ENCODE results near the gene COPG2. TPM values are rescaled to one million over a fixed set of nuclear protein-coding genes. Genes with fewer than 3 reads are reported as not detected.
"Not testable (repeated sequence)": the region's sequence is repeated elsewhere in the genome, so short reads cannot be mapped to it uniquely, and the experiment has no call there.

Gene COPG2
- total and polyA plus RNA-seq, 2 donors, result 14.1 to 20.8 TPM

GRCh38 chr7:130566898-130567280, 101.7 kb downstream of the COPG2 start:
- Histone ChIP-seq H3K27ac (ENCODE audit: low read depth in 1 of 2, low read length in 1 of 2) (no peak overlapping the region), H3K36me3 (ENCODE audit: control insufficient read depth in 2 of 2, insufficient read depth in 2 of 2, low read length in 1 of 2) (peaks cover 0 to 5% of the 10 kb centered on the region in 2 donors), H3K27me3 (ENCODE audit: control insufficient read depth in 2 of 2, insufficient read depth in 1 of 2, low read length in 1 of 2) (no peaks in the 10 kb centered on the region), H3K4me3 (ENCODE audit: low read length in 2 of 2) (no peak overlapping the region), H3K9me3 (ENCODE audit: control insufficient read depth in 2 of 2, insufficient read depth in 1 of 2, low read length in 1 of 2) (peaks cover 0 to 10% of the 10 kb centered on the region in 2 donors), H3K4me1 (ENCODE audit: control insufficient read depth in 2 of 2, insufficient read depth in 2 of 2, low read length in 2 of 2) (no peaks in the 10 kb centered on the region)
- 97% methylated on average over 2 of the region's 2 CpGs for WGBS
- DNase-seq (ENCODE audit: low read depth in 6 of 9, low spot score in 9 of 9), result no peak

DNA sequence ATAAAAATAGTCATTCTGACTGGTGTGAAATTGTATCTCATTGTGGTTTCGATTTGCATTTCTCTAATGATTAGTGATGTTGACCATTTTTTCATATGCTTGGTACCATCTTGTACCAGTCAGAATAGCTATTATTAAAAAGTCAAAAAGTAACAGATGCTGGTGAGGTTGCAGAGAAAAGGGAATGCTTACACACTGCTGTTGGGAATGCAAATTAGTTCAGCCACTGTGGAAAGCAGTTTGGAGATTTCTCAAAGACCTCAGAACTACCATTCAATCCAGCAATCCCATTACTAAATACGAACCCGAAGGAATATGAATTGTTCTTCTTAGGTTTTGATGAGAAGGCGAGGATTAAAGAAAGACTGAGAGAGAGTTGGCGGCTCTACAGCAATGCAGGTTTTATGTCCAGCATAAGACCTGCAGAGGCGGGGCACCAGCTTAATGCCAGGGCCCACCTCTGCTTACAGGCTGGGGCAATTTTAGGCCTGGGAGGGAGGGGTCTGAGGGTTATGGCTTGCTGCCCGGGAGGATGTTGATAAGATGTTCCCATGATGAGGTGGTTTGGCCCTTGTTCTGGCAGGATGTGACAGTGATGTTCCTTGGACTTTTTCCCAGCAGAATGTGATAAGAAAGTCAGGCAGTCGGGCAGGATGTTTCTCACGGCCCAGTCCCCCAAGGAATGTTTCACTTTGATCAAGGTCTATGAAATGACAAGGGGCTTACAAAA, 102.2 kb downstream of the COPG2 start:
- DNase-seq (ENCODE audit: low read depth in 6 of 9, low spot score in 9 of 9), result no peak
- Histone ChIP-seq H3K27ac (ENCODE audit: low read depth in 1 of 2, low read length in 1 of 2) (no peak overlapping the region), H3K4me3 (ENCODE audit: low read length in 2 of 2) (no peak overlapping the region), H3K9me3 (ENCODE audit: control insufficient read depth in 2 of 2, insufficient read depth in 1 of 2, low read length in 1 of 2) (peaks cover 0 to 10% of the 10 kb centered on the region in 2 donors), H3K27me3 (ENCODE audit: control insufficient read depth in 2 of 2, insufficient read depth in 1 of 2, low read length in 1 of 2) (no peaks in the 10 kb centered on the region), H3K4me1 (ENCODE audit: control insufficient read depth in 2 of 2, insufficient read depth in 2 of 2, low read length in 2 of 2) (no peaks in the 10 kb centered on the region), H3K36me3 (ENCODE audit: control insufficient read depth in 2 of 2, insufficient read depth in 2 of 2, low read length in 1 of 2) (peaks cover 0 to 5% of the 10 kb centered on the region in 2 donors)
- 97% methylated on average over 9 of the region's 9 CpGs for WGBS

GRCh38 chr7:130560972-130561371, 107.6 kb downstream of the COPG2 start:
- Histone ChIP-seq H3K36me3 (ENCODE audit: control insufficient read depth in 2 of 2, insufficient read depth in 2 of 2, low read length in 1 of 2) (peaks cover 0 to 3% of the 10 kb centered on the region in 2 donors), H3K27me3 (ENCODE audit: control insufficient read depth in 2 of 2, insufficient read depth in 1 of 2, low read length in 1 of 2) (no peaks in the 10 kb centered on the region), H3K4me3 (ENCODE audit: low read length in 2 of 2) (no peak overlapping the region), H3K9me3 (ENCODE audit: control insufficient read depth in 2 of 2, insufficient read depth in 1 of 2, low read length in 1 of 2) (peaks cover 0 to 7% of the 10 kb centered on the region in 2 donors), H3K27ac (ENCODE audit: low read depth in 1 of 2, low read length in 1 of 2) (no peak overlapping the region), H3K4me1 (ENCODE audit: control insufficient read depth in 2 of 2, insufficient read depth in 2 of 2, low read length in 2 of 2) (no peaks in the 10 kb centered on the region)
- peak in 6 of 9 donors; percentile 3 to 46 (median 15) for DNase-seq (ENCODE audit: low read depth in 6 of 9, low spot score in 9 of 9)
- 54% methylated on average over 1 of the region's 1 CpG for WGBS

- no peak overlapping the region for H3K27ac ChIP-seq (ENCODE audit: low read depth in 1 of 2, low read length in 1 of 2)
- over 99% methylated on average over 2 of the region's 2 CpGs for WGBS
Measured at GRCh38 chr7:130559184-130559583, 109.4 kb downstream of the COPG2 start.

GRCh38 chr7:130554481-130554880, 114.1 kb downstream of the COPG2 start:
- H3K4me3 ChIP-seq (ENCODE audit: low read length in 2 of 2), result no peak overlapping the region
- H3K27me3 ChIP-seq (ENCODE audit: control insufficient read depth in 2 of 2, insufficient read depth in 1 of 2, low read length in 1 of 2), result no peaks in the 10 kb centered on the region
- H3K9me3 ChIP-seq (ENCODE audit: control insufficient read depth in 2 of 2, insufficient read depth in 1 of 2, low read length in 1 of 2), result no peaks in the 10 kb centered on the region
- H3K27ac ChIP-seq (ENCODE audit: low read depth in 1 of 2, low read length in 1 of 2), result no peak overlapping the region
- H3K4me1 ChIP-seq (ENCODE audit: control insufficient read depth in 2 of 2, insufficient read depth in 2 of 2, low read length in 2 of 2), result no peaks in the 10 kb centered on the region
- peaks cover 3% of the 10 kb centered on the region in 2 donors for H3K36me3 ChIP-seq (ENCODE audit: control insufficient read depth in 2 of 2, insufficient read depth in 2 of 2, low read length in 1 of 2)
- no peak for DNase-seq (ENCODE audit: low read depth in 6 of 9, low spot score in 9 of 9)
- 98% methylated on average over 3 of the region's 3 CpGs for WGBS

More at GRCh38 chr7:130559184-130559583, 109.4 kb downstream of the COPG2 start:
- DNase-seq (ENCODE audit: low read depth in 6 of 9, low spot score in 9 of 9), result no peak
- H3K9me3 ChIP-seq (ENCODE audit: control insufficient read depth in 2 of 2, insufficient read depth in 1 of 2, low read length in 1 of 2), result no peaks in the 10 kb centered on the region
- H3K4me3 ChIP-seq (ENCODE audit: low read length in 2 of 2), result no peak overlapping the region
- H3K4me1 ChIP-seq (ENCODE audit: control insufficient read depth in 2 of 2, insufficient read depth in 2 of 2, low read length in 2 of 2), result no peaks in the 10 kb centered on the region
- no peaks in the 10 kb centered on the region for H3K27me3 ChIP-seq (ENCODE audit: control insufficient read depth in 2 of 2, insufficient read depth in 1 of 2, low read length in 1 of 2)
- H3K36me3 ChIP-seq (ENCODE audit: control insufficient read depth in 2 of 2, insufficient read depth in 2 of 2, low read length in 1 of 2), result peaks cover 0 to 3% of the 10 kb centered on the region in 2 donors

DNA sequence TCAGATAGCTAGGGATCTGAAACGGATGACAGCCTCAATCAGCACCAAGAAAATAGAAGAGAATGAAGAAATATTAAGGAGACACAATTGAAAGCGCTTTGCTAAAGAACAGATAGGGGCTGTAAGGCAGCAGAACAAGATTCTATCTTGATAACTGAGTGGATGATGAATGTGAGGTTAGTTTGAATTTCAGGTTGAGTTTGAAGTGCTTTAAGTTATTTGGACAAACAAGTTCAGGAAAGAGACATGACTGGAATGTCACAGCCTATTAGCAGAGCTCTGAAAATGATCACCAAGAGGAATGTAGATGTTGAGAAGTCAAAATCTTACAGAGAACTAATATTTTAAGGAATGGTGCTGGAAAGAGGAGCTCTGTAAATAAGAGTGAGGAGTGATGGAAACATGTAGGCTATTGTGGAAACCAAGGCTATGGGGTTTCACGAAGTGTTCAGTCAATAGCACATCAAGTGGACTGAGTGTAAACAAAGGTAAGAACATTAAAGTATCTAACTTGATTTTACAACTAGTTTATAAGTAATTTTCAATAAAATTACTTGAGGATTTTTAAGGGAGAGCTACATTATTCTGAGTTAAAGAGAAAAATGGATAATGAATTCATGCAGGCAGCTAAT, 115.0 kb downstream of the COPG2 start:
- no peak for DNase-seq (ENCODE audit: low read depth in 6 of 9, low spot score in 9 of 9)
- Histone ChIP-seq H3K36me3 (ENCODE audit: control insufficient read depth in 2 of 2, insufficient read depth in 2 of 2, low read length in 1 of 2) (peaks cover 0 to 3% of the 10 kb centered on the region in 2 donors), H3K27ac (ENCODE audit: low read depth in 1 of 2, low read length in 1 of 2) (no peak overlapping the region), H3K9me3 (ENCODE audit: control insufficient read depth in 2 of 2, insufficient read depth in 1 of 2, low read length in 1 of 2) (no peaks in the 10 kb centered on the region), H3K4me3 (ENCODE audit: low read length in 2 of 2) (no peak overlapping the region), H3K4me1 (ENCODE audit: control insufficient read depth in 2 of 2, insufficient read depth in 2 of 2, low read length in 2 of 2) (no peaks in the 10 kb centered on the region), H3K27me3 (ENCODE audit: control insufficient read depth in 2 of 2, insufficient read depth in 1 of 2, low read length in 1 of 2) (no peaks in the 10 kb centered on the region)
- WGBS, result 97% methylated on average over 3 of the region's 3 CpGs

- DNase-seq (ENCODE audit: low read depth in 6 of 9, low spot score in 9 of 9), result no peak
- Histone ChIP-seq H3K4me3 (ENCODE audit: low read length in 2 of 2) (no peak overlapping the region), H3K27ac (ENCODE audit: low read depth in 1 of 2, low read length in 1 of 2) (no peak overlapping the region), H3K36me3 (ENCODE audit: control insufficient read depth in 2 of 2, insufficient read depth in 2 of 2, low read length in 1 of 2) (peaks cover 3 to 6% of the 10 kb centered on the region in 2 donors), H3K9me3 (ENCODE audit: control insufficient read depth in 2 of 2, insufficient read depth in 1 of 2, low read length in 1 of 2) (no peaks in the 10 kb centered on the region), H3K4me1 (ENCODE audit: control insufficient read depth in 2 of 2, insufficient read depth in 2 of 2, low read length in 2 of 2) (no peaks in the 10 kb centered on the region), H3K27me3 (ENCODE audit: control insufficient read depth in 2 of 2, insufficient read depth in 1 of 2, low read length in 1 of 2) (no peaks in the 10 kb centered on the region)
- 99% methylated on average over 1 of the region's 1 CpG for WGBS
Measured at GRCh38 chr7:130544356-130544755, 124.2 kb downstream of the COPG2 start.

- no peak for DNase-seq (ENCODE audit: low read depth in 6 of 9, low spot score in 9 of 9)
- no peak overlapping the region for H3K4me3 ChIP-seq (ENCODE audit: low read length in 2 of 2)
- peaks cover 0 to 3% of the 10 kb centered on the region in 2 donors for H3K9me3 ChIP-seq (ENCODE audit: control insufficient read depth in 2 of 2, insufficient read depth in 1 of 2, low read length in 1 of 2)
- peaks cover 3 to 6% of the 10 kb centered on the region in 2 donors for H3K36me3 ChIP-seq (ENCODE audit: control insufficient read depth in 2 of 2, insufficient read depth in 2 of 2, low read length in 1 of 2)
- no peak overlapping the region for H3K27ac ChIP-seq (ENCODE audit: low read depth in 1 of 2, low read length in 1 of 2)
- H3K4me1 ChIP-seq (ENCODE audit: control insufficient read depth in 2 of 2, insufficient read depth in 2 of 2, low read length in 2 of 2), result no peaks in the 10 kb centered on the region
- WGBS, result 98% methylated on average over 2 of the region's 2 CpGs
- H3K27me3 ChIP-seq (ENCODE audit: control insufficient read depth in 2 of 2, insufficient read depth in 1 of 2, low read length in 1 of 2), result no peaks in the 10 kb centered on the region
Measured at GRCh38 chr7:130543487-130544010, 125.0 kb downstream of the COPG2 start.

- DNase-seq (ENCODE audit: low read depth in 6 of 9, low spot score in 9 of 9); H3K27me3 ChIP-seq (ENCODE audit: control insufficient read depth in 2 of 2, insufficient read depth in 1 of 2, low read length in 1 of 2); H3K27ac ChIP-seq (ENCODE audit: low read depth in 1 of 2, low read length in 1 of 2); H3K9me3 ChIP-seq (ENCODE audit: control insufficient read depth in 2 of 2, insufficient read depth in 1 of 2, low read length in 1 of 2); H3K4me1 ChIP-seq (ENCODE audit: control insufficient read depth in 2 of 2, insufficient read depth in 2 of 2, low read length in 2 of 2); H3K4me3 ChIP-seq (ENCODE audit: low read length in 2 of 2); H3K36me3 ChIP-seq (ENCODE audit: control insufficient read depth in 2 of 2, insufficient read depth in 2 of 2, low read length in 1 of 2): not testable (repeated sequence)
- 97% methylated on average over 4 of the region's 4 CpGs for WGBS
Measured at GRCh38 chr7:130542297-130542696, 126.3 kb downstream of the COPG2 start.
